ENCODE results near the gene SYNM. TPM values are rescaled to one million over a fixed set of nuclear protein-coding genes. Genes with fewer than 3 reads are reported as not detected.
A peak's percentile ranks its signal among the peaks of the same experiment; 100 is the strongest.

The SYNM gene
- total and polyA plus RNA-seq, 2 experiments from 2014 or later = 9.7 to 13.8 TPM

GRCh38 chr15:99102332-99103235 lies 2.3 kb upstream of the SYNM start:
- Histone ChIP-seq H3K9me2 (replicated peaks; ENCODE audit: insufficient read depth) (no peaks in the 10 kb centered on the region), H3K9me3 (ENCODE audit: low read depth) (no peaks in the 10 kb centered on the region), H3K36me3 (replicated peaks; ENCODE audit: insufficient read depth, low read depth) (no peaks in the 10 kb centered on the region), H3K27ac (no peak overlapping the region), H3K4me2 (no peak overlapping the region), H2AFZ (no peak overlapping the region), H3K4me3 (no peak overlapping the region), H3K27me3 (peaks cover 52% of the 10 kb centered on the region), H3K79me2 (peaks cover 4% of the 10 kb centered on the region), H3K4me1 (ENCODE audit: insufficient read depth) (peaks cover 5% of the 10 kb centered on the region), H4K20me1 (ENCODE audit: insufficient read depth, poor library complexity, severe bottlenecking) (no peaks in the 10 kb centered on the region)
- no peak for DNase-seq (ENCODE audit: low spot score)
- WGBS (ENCODE audit: low lambda C conversion rate, missing lambda C conversion rate) = 79% methylated on average over 13 of the region's 13 CpGs
- TF ChIP-seq EZH2 (IDR thresholded peaks at IDR 0.05; ENCODE audit: borderline replicate concordance) (no peak), CTCF (IDR thresholded peaks at IDR 0.05; ENCODE audit: poor library complexity) (no peak), EZH2phosphoT487 (IDR thresholded peaks at IDR 0.05; ENCODE audit: low read depth, severe bottlenecking, unreplicated experiment) (no peak)

- TF ChIP-seq EZH2 (IDR thresholded peaks at IDR 0.05; ENCODE audit: borderline replicate concordance) (no peak), EZH2phosphoT487 (IDR thresholded peaks at IDR 0.05; ENCODE audit: low read depth, severe bottlenecking, unreplicated experiment) (no peak), CTCF (IDR thresholded peaks at IDR 0.05; ENCODE audit: poor library complexity) (no peak)
- no peak overlapping the region for H3K4me2 ChIP-seq
- no peak overlapping the region for H3K27ac ChIP-seq
- H3K9me2 ChIP-seq (replicated peaks; ENCODE audit: insufficient read depth) = no peaks in the 10 kb centered on the region
- 92% methylated on average over 2 of the region's 2 CpGs for WGBS (ENCODE audit: low lambda C conversion rate, missing lambda C conversion rate)
- peaks cover 52% of the 10 kb centered on the region for H3K27me3 ChIP-seq
- no peak for DNase-seq (ENCODE audit: low spot score)
- H3K4me1 ChIP-seq (ENCODE audit: insufficient read depth) = peaks cover 5% of the 10 kb centered on the region
- H3K4me3 ChIP-seq = no peak overlapping the region
- peaks cover 8% of the 10 kb centered on the region for H3K79me2 ChIP-seq
- H4K20me1 ChIP-seq (ENCODE audit: insufficient read depth, poor library complexity, severe bottlenecking) = no peaks in the 10 kb centered on the region
- no peaks in the 10 kb centered on the region for H3K36me3 ChIP-seq (replicated peaks; ENCODE audit: insufficient read depth, low read depth)
- no peaks in the 10 kb centered on the region for H3K9me3 ChIP-seq (ENCODE audit: low read depth)
- no peak overlapping the region for H2AFZ ChIP-seq
Observed at GRCh38 chr15:99103279-99103678, 1.6 kb upstream of the SYNM start.

GRCh38 chr15:99105514-99106341 lies 848 bp downstream of the SYNM start:
- H4K20me1 ChIP-seq (ENCODE audit: insufficient read depth, poor library complexity, severe bottlenecking) = no peaks in the 10 kb centered on the region
- no peak overlapping the region for H3K27ac ChIP-seq
- H3K4me3 ChIP-seq = peak overlapping the region; percentile 58
- H2AFZ ChIP-seq = peak overlapping the region; percentile 74
- peaks cover 9% of the 10 kb centered on the region for H3K79me2 ChIP-seq
- no peaks in the 10 kb centered on the region for H3K36me3 ChIP-seq (replicated peaks; ENCODE audit: insufficient read depth, low read depth)
- DNase-seq (ENCODE audit: low spot score) = peak; percentile 73
- no peaks in the 10 kb centered on the region for H3K9me3 ChIP-seq (ENCODE audit: low read depth)
- H3K4me2 ChIP-seq = peak overlapping the region; percentile 97
- H3K27me3 ChIP-seq = peaks cover 39% of the 10 kb centered on the region
- no peaks in the 10 kb centered on the region for H3K9me2 ChIP-seq (replicated peaks; ENCODE audit: insufficient read depth)
- 4% methylated on average over 63 of the region's 116 CpGs for WGBS (ENCODE audit: low lambda C conversion rate, missing lambda C conversion rate)
- H3K4me1 ChIP-seq (ENCODE audit: insufficient read depth) = peaks cover 5% of the 10 kb centered on the region
- TF ChIP-seq EZH2phosphoT487 (IDR thresholded peaks at IDR 0.05; ENCODE audit: low read depth, severe bottlenecking, unreplicated experiment) (no peak), EZH2 (IDR thresholded peaks at IDR 0.05; ENCODE audit: borderline replicate concordance) (peak; percentile 33), CTCF (IDR thresholded peaks at IDR 0.05; ENCODE audit: poor library complexity) (peak; percentile 19)

Data from hepatocyte (in vitro differentiated cells).